Pancreas (tissue), 10 donors: Measurements from ENCODE around the gene FFAR2. TPM values are rescaled to one million over a fixed set of nuclear protein-coding genes. Genes with fewer than 3 reads are reported as not detected.

Source experiments
- ATAC-seq, 4 donors: fragments of 200-7000 bp; cut with Tn5 transposase; one replicate each; pipeline versions ENCODE4 v1.8.0 to v1.9.1; 2020; ENCODE audit warnings: mild to moderate bottlenecking in 4 of 4, moderate library complexity in 4 of 4
- DNase-seq, 6 donors: peaks; one replicate each; pipeline ENCODE4 v3.0.0-alpha.2; 2020
- FAIRE-seq: peaks from 2 replicates; lab custom pipeline; 2012; peaks lifted over from hg19 to GRCh38; lab: Jason Lieb, UNC
- H3K27ac ChIP-seq, 4 donors: fragments of 200-600 bp; sonication (generic); 1 replicate in 3 of 4; 2 replicates in 1 of 4; pipeline versions ENCODE4 v1.5.0 to v1.8.0; 2020
- H3K27me3 ChIP-seq, 4 donors: fragments of 200-600 bp; one replicate each; pipeline ENCODE4 v1.8.0; 2021
- H3K36me3 ChIP-seq, 3 donors: fragments of 200-600 bp; sonication (generic) in 1 of 3; one replicate each; pipeline versions ENCODE4 v1.5.0 to v1.8.0; 2020 to 2021
- H3K4me1 ChIP-seq, 3 donors: fragments of 200-600 bp; one replicate each; pipeline ENCODE4 v1.8.0; 2021
- H3K4me3 ChIP-seq, 4 donors: fragments of 200-600 bp; sonication (generic) in 2 of 4; one replicate each; pipeline versions ENCODE4 v1.5.0 to v1.8.0; 2020 to 2021
- H3K9me3 ChIP-seq, 4 donors: fragments of 200-600 bp; one replicate each; pipeline ENCODE4 v1.8.0; 2021
- WGBS, 2 donors: extraction: QIAGEN DNeasy Blood & Tissue Kit; methylation state at CpG; one replicate each; pipeline ENCODE4 v1.1.7; 2013; 5-methylcytosine and 5-hydroxymethylcytosine counted together
- intact Hi-C, 3 donors: fragments of 100-400 bp; cut with DNase I; formaldehyde crosslinking; loops; one replicate each; pipeline versions ENCODE4 v1.11.1 to v1.14.2; 2022
- polyA plus RNA-seq, 2 donors: library from polyadenylated mRNA; stranded (reverse); fragments of 200-250 nt; gene quantifications; one replicate each; pipeline ENCODE4 v1.2.3, GENCODE V29; 2013
- total RNA-seq, 6 donors: library from RNA; stranded (reverse); fragmentation: NEBNext Ultra II Directional in 4 of 6; extraction: Animal tissue kit (Norgen Biotek cat#: 25700) in 4 of 6; gene quantifications; one replicate each; pipeline versions ENCODE4 v1.2.1 to v1.2.4, GENCODE V29; 2021 to 2023
- TF ChIP-seq, protein P1 (sequence below), 4 donors: fragments of 200-600 bp; sonication (generic) in 3 of 4; IDR thresholded peaks; one replicate each; pipeline versions ENCODE4 v1.5.0 to v1.8.0; 2021; ENCODE audit warnings: antibody characterized with exemption in 4 of 4
- donor health status: healthy with polysubstance abuse.
- donor health status: DM: no; HTN: no; CAD: no; lungs with moderate emphysema.
- donor health status: DM: no; HTN: no; CAD: no.
- donor health status: control.
- donor health status: control.
- donor health status: Bipolar disorder and iron deficiency.
- donor health status: DM: yes; HTN: yes; CAD: no.
- donor health status: DM: no; HTN: no; CAD: no.
- donor health status: DM: no; HTN: no; CAD: no.
- donor health status: DM: yes; HTN: yes; CAD: no.

FFAR2 gene
- total and polyA plus RNA-seq, 8 donors, result 0.20 to 2.5 (median 0.39) TPM; not detected in 2

- intact Hi-C loops, result no loop called here
- 10 to 11% methylated on average over 17 of the region's 17 CpGs for WGBS, 2 donors
- H3K4me3 ChIP-seq, result peak overlapping the region in 1 of 4 donors; percentile 2
- H3K4me1 ChIP-seq, result peaks cover 29 to 42% (median 40%) of the 10 kb centered on the region in 3 donors
- ATAC-seq (peak in 3 of 4 donors; percentile 21 to 58 (median 47)), FAIRE-seq (no peak), DNase-seq (peak in 3 of 6 donors; percentile 42 to 46 (median 46))
- no peaks in the 10 kb centered on the region for H3K9me3 ChIP-seq
- H3K27me3 ChIP-seq, result no peaks in the 10 kb centered on the region
- H3K36me3 ChIP-seq, result no peaks in the 10 kb centered on the region
- peak overlapping the region; percentile 25 to 69 (median 50) for H3K27ac ChIP-seq
- TF ChIP-seq, protein P1, sequence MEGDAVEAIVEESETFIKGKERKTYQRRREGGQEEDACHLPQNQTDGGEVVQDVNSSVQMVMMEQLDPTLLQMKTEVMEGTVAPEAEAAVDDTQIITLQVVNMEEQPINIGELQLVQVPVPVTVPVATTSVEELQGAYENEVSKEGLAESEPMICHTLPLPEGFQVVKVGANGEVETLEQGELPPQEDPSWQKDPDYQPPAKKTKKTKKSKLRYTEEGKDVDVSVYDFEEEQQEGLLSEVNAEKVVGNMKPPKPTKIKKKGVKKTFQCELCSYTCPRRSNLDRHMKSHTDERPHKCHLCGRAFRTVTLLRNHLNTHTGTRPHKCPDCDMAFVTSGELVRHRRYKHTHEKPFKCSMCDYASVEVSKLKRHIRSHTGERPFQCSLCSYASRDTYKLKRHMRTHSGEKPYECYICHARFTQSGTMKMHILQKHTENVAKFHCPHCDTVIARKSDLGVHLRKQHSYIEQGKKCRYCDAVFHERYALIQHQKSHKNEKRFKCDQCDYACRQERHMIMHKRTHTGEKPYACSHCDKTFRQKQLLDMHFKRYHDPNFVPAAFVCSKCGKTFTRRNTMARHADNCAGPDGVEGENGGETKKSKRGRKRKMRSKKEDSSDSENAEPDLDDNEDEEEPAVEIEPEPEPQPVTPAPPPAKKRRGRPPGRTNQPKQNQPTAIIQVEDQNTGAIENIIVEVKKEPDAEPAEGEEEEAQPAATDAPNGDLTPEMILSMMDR (IDR thresholded peaks at IDR 0.05), result no peak
Measured at GRCh38 chr19:35436477-35437405, 11.3 kb upstream of the FFAR2 start.

- Histone ChIP-seq H3K27me3 (no peaks in the 10 kb centered on the region), H3K27ac (peak overlapping the region in 2 of 4 donors; percentile 68 to 69), H3K4me3 (no peak overlapping the region), H3K9me3 (no peaks in the 10 kb centered on the region), H3K36me3 (no peaks in the 10 kb centered on the region), H3K4me1 (peaks cover 29 to 42% (median 40%) of the 10 kb centered on the region in 3 donors)
- 89 to 90% methylated on average over 15 of the region's 15 CpGs for WGBS, 2 donors
- intact Hi-C loops, result no loop called here
- ATAC-seq, result no peak
- FAIRE-seq, result no peak
- DNase-seq, result no peak
- TF ChIP-seq, protein P1 (IDR thresholded peaks at IDR 0.05), result no peak
Measured at GRCh38 chr19:35437406-35437951, 10.6 kb upstream of the FFAR2 start.

DNA sequence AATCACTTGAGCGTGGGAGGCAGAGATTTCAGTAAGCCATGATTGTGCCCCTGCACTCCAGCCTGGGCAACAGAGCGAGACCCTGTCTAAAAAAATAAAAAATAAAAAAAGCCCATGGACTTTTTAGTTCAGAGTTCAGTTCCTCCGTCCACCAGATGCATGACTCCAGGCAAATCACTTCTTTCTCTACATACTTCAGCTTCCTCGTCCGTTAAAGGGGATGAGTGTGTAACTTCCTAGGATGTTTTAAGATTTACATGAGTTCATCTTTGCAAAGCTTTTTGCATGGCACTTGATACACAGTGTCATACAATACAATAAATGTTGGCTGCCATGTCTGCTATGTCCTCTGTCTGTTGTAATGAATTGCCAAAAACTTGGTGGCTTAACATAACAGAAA, 10.0 kb upstream of the FFAR2 start:
- no peak for DNase-seq
- ATAC-seq, result no peak
- WGBS, 2 donors, result 90 to 92% methylated on average over 5 of the region's 5 CpGs
- Histone ChIP-seq H3K27me3 (no peaks in the 10 kb centered on the region), H3K4me3 (no peak overlapping the region), H3K27ac (no peak overlapping the region), H3K4me1 (peaks cover 29 to 42% (median 40%) of the 10 kb centered on the region in 3 donors), H3K9me3 (no peaks in the 10 kb centered on the region), H3K36me3 (no peaks in the 10 kb centered on the region)
- FAIRE-seq, result no peak
- TF ChIP-seq, protein P1 (IDR thresholded peaks at IDR 0.05), result no peak
- intact Hi-C loops, result no loop called here

DNA sequence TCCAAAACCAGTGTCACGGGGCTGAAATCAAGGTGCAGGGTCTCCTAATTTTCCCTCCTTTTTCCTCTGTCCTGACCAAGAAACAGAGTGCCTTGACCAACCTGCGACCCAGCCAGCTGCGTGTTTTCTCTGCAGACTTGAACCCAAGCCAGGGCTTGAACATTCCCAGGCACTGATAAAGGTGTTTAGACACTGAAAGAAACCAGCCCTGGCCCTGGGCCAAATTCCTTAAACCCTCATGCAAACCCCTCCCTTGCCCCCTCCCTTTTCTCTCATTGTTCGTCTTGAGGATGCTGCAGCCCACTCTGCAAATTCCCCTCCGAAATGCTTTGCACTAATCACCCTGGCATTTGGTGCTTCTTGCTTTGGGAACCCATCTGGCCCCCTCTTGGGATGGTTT, 9.5 kb upstream of the FFAR2 start:
- Histone ChIP-seq H3K27ac (no peak overlapping the region), H3K4me1 (peaks cover 26 to 42% (median 40%) of the 10 kb centered on the region in 3 donors), H3K27me3 (no peaks in the 10 kb centered on the region), H3K36me3 (no peaks in the 10 kb centered on the region), H3K9me3 (no peaks in the 10 kb centered on the region), H3K4me3 (no peak overlapping the region)
- peak in 5 of 6 donors; percentile 51 to 75 (median 63) for DNase-seq
- TF ChIP-seq, protein P1 (IDR thresholded peaks at IDR 0.05), result no peak
- WGBS, 2 donors, result 24% methylated on average over 5 of the region's 5 CpGs
- no peak for FAIRE-seq
- peak in 2 of 4 donors; percentile 33 to 38 for ATAC-seq
- intact Hi-C loops, result no loop called here
